ENCODE results near the gene RARA.

The RARA gene

DNA sequence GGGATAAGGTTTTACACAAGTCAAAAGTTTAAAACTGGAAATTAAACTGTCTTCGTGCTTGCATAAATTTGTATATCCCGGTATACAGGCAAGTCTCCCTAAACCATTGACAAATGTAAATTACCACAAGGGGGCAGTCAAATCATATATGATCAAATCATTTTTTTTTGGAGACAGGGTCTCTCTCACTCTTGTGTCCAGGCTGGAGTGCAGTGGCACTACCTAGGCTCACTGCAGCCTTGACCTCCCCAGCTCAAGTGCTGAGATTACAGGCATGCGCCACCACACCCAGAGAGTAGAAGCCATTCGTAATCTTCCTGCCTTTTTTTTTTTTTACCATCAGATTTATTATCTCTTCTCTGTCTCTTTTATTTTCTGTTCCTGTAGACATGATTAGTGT lies 90.2 kb downstream of the RARA start:
- H3K4me3 ChIP-seq (ENCODE audit: low read depth, low read length), result no peak overlapping the region
- DNase-seq (ENCODE audit: low read depth), result peak; percentile 56
- TF ChIP-seq, protein P1, sequence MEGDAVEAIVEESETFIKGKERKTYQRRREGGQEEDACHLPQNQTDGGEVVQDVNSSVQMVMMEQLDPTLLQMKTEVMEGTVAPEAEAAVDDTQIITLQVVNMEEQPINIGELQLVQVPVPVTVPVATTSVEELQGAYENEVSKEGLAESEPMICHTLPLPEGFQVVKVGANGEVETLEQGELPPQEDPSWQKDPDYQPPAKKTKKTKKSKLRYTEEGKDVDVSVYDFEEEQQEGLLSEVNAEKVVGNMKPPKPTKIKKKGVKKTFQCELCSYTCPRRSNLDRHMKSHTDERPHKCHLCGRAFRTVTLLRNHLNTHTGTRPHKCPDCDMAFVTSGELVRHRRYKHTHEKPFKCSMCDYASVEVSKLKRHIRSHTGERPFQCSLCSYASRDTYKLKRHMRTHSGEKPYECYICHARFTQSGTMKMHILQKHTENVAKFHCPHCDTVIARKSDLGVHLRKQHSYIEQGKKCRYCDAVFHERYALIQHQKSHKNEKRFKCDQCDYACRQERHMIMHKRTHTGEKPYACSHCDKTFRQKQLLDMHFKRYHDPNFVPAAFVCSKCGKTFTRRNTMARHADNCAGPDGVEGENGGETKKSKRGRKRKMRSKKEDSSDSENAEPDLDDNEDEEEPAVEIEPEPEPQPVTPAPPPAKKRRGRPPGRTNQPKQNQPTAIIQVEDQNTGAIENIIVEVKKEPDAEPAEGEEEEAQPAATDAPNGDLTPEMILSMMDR (IDR thresholded peaks at IDR 0.05; ENCODE audit: insufficient read depth, low read depth, low read length, missing control alignments), result peak; percentile 36

DNA sequence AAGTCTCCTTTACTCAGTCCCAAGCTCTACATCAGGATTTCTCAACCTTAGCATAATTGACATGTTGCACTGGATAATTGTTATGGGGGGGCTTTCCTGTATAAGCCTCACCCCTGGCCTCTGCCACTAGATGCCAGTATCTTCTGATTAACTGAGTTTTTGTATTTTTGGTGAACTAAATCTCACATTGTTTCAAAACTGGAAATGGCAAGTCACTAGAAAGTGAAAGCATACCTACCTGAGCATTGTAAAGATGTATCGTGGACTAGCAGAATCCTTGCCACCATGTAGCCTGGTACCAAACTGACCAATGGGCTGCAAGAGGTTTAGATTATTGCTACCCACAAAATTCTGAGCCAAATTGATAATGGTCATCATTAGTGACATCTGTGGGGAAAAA lies 93.7 kb downstream of the RARA start:
- TF ChIP-seq, protein P1 (IDR thresholded peaks at IDR 0.05; ENCODE audit: insufficient read depth, low read depth, low read length, missing control alignments), result no peak
- DNase-seq (ENCODE audit: low read depth), result no peak
- H3K4me3 ChIP-seq (ENCODE audit: low read depth, low read length), result no peak overlapping the region

DNA sequence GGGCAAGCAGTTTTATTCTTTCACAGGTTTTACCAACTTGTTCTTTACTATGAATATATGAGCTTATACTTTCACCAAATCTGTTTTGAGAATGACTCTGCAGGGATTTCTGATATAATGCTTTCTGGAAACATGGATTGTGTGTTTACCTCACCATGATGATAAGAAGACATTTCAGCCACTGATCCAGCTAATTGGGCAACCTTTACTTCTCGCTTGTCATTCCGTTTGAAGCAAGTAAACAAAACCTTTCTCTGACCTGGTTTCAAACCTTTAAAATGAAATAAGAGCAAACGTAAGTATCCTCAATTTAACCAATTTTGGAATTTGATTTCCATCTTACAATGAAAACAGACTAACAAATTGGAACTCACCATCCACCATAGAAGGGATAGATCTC lies 95.0 kb downstream of the RARA start:
- no peak for DNase-seq (ENCODE audit: low read depth)
- no peak overlapping the region for H3K4me3 ChIP-seq (ENCODE audit: low read depth, low read length)

More for the DNA sequence above, 95.0 kb downstream of the RARA start:
- TF ChIP-seq, protein P1 (IDR thresholded peaks at IDR 0.05; ENCODE audit: insufficient read depth, low read depth, low read length, missing control alignments), result no peak

Data from GM12865 (cell line).